HepG2 (cell line): ENCODE measurements around the gene EPS8L3. TPM values are rescaled to one million over a fixed set of nuclear protein-coding genes. Genes with fewer than 3 reads are reported as not detected.

Source experiments
- BRF2 ChIP-seq: sonication (generic); formaldehyde crosslinking; IDR thresholded peaks from 2 replicates; pipeline ENCODE4 v1.8.1; 2022; ENCODE audit warnings: mild to moderate bottlenecking, missing genetic modification reagents
- CCDC6 ChIP-seq: sonication (generic); formaldehyde crosslinking; IDR thresholded peaks from 2 replicates; pipeline ENCODE4 v1.8.1; 2022; ENCODE audit warnings: mild to moderate bottlenecking, missing genetic modification reagents, moderate library complexity
- CHD2 ChIP-seq: IDR thresholded peaks from 2 replicates; pipeline ENCODE4 v1.6.1; 2011; ENCODE audit warnings: low read depth, low read length, improper control_type of control experiment
- CHD4 ChIP-seq: fragments of 200-600 bp; sonication (generic); IDR thresholded peaks from 2 replicates; pipeline ENCODE4 v1.7.0; 2017; ENCODE audit warnings: mild to moderate bottlenecking, low read length, borderline replicate concordance
- E2F1 ChIP-seq: sonication (generic); formaldehyde crosslinking; IDR thresholded peaks from 2 replicates; pipeline ENCODE4 v1.5.0; 2020; ENCODE audit warnings: missing genetic modification reagents
- GFI1 ChIP-seq: sonication (generic); formaldehyde crosslinking; IDR thresholded peaks from 2 replicates; pipeline ENCODE4 v1.5.0; 2020; ENCODE audit warnings: missing genetic modification reagents, mild to moderate bottlenecking, borderline replicate concordance
- HNF4A ChIP-seq: sonication (generic); formaldehyde crosslinking; IDR thresholded peaks from 2 replicates; pipeline ENCODE4 v1.4.0; 2020; ENCODE audit warnings: missing genetic modification reagents
- HOXD1 ChIP-seq: sonication (generic); formaldehyde crosslinking; IDR thresholded peaks from 2 replicates; pipeline ENCODE4 v1.5.0; 2020; ENCODE audit warnings: missing genetic modification reagents
- KAT2B ChIP-seq: fragments of 150-350 bp; IDR thresholded peaks from 2 replicates; pipeline ENCODE4 v1.6.1; 2014; ENCODE audit warnings: low read depth, low read length, borderline replicate concordance
- KLF13 ChIP-seq: sonication (generic); formaldehyde crosslinking; IDR thresholded peaks from 2 replicates; pipeline ENCODE4 v1.4.0; 2020; ENCODE audit warnings: mild to moderate bottlenecking, missing genetic modification reagents
- KLF16 ChIP-seq, 2 experiments: sonication (generic) in 1 of 2; formaldehyde crosslinking in 1 of 2; IDR thresholded peaks; 2 replicates each; pipeline versions ENCODE4 v1.6.1 to v1.8.0; 2016 to 2023; ENCODE audit warnings: missing genetic modification reagents in 2 of 2, missing compliant biosample characterization in 1 of 2
- NCOR1 ChIP-seq: fragments of 200-600 bp; sonication (generic); IDR thresholded peaks from 2 replicates; pipeline ENCODE4 v1.7.0; 2017; ENCODE audit warnings: antibody characterized with exemption, low read length, borderline replicate concordance
- NFKBIZ ChIP-seq: IDR thresholded peaks from 2 replicates; pipeline ENCODE4 v1.6.1; 2018; ENCODE audit warnings: missing genetic modification reagents, missing compliant biosample characterization
- SALL2 ChIP-seq: sonication (generic); formaldehyde crosslinking; IDR thresholded peaks from 2 replicates; pipeline ENCODE4 v1.8.1; 2023; ENCODE audit warnings: mild to moderate bottlenecking, missing genetic modification reagents, inconsistent platforms
- XBP1 ChIP-seq: sonication (generic); formaldehyde crosslinking; IDR thresholded peaks from 2 replicates; pipeline ENCODE4 v1.5.0; 2020; ENCODE audit warnings: missing genetic modification reagents
- ZBTB20 ChIP-seq: sonication (generic); formaldehyde crosslinking; IDR thresholded peaks from 2 replicates; pipeline ENCODE4 v1.8.1; 2023; ENCODE audit warnings: missing genetic modification reagents, low read depth, mild to moderate bottlenecking, borderline replicate concordance
- ZFP41 ChIP-seq: sonication (generic); formaldehyde crosslinking; IDR thresholded peaks from 2 replicates; pipeline ENCODE4 v1.4.0; 2020; ENCODE audit warnings: mild to moderate bottlenecking, missing genetic modification reagents, borderline replicate concordance
- ZKSCAN1 ChIP-seq: fragments of 150-350 bp; IDR thresholded peaks from 2 replicates; pipeline ENCODE4 v1.6.1; 2014; ENCODE audit warnings: low read length
- ZNF205 ChIP-seq: IDR thresholded peaks from 2 replicates; pipeline ENCODE4 v1.6.1; 2018; ENCODE audit warnings: missing biosample characterization, missing genetic modification reagents
- ZNF335 ChIP-seq: sonication (generic); formaldehyde crosslinking; IDR thresholded peaks from 2 replicates; pipeline ENCODE4 v1.4.0; 2020; ENCODE audit warnings: missing genetic modification reagents
- ZNF562 ChIP-seq: sonication (generic); formaldehyde crosslinking; IDR thresholded peaks from 2 replicates; pipeline ENCODE4 v1.8.0; 2022; ENCODE audit warnings: missing genetic modification reagents, borderline replicate concordance
- ZNF782 ChIP-seq: sonication (generic); formaldehyde crosslinking; IDR thresholded peaks from 2 replicates; pipeline ENCODE4 v1.4.0; 2020; ENCODE audit warnings: missing genetic modification reagents, mild to moderate bottlenecking, borderline replicate concordance
- polyA plus RNA-seq, 8 experiments: library from polyadenylated mRNA; depleted of rRNA in 3 of 8; stranded (reverse) in 7 of 8; unstranded in 1 of 8; fragments of >200 nt; fragmentation: Illumina TruSeq in 4 of 8; extraction: Trizol in 4 of 8; gene quantifications; 2 replicates each; pipeline versions ENCODE4 v1.2.1 to v1.2.3, GENCODE V29; 2011 to 2016; ENCODE audit warnings: low read depth in 4 of 8, missing spikeins in 1 of 8, mixed read lengths in 1 of 8; ENCODE audit not compliant: insufficient read depth in 1 of 8
- total RNA-seq, 5 experiments: library from RNA; depleted of rRNA; stranded (reverse); fragments of >200 nt; fragmentation: Illumina TruSeq; extraction: Trizol; gene quantifications; 2 replicates each; pipeline ENCODE4 v1.2.3, GENCODE V29; 2016; ENCODE audit warnings: low read depth in 1 of 5
- TF ChIP-seq, protein P1 (sequence below): IDR thresholded peaks from 2 replicates; pipeline ENCODE4 v1.6.1; 2012; ENCODE audit warnings: low read length, improper control_type of control experiment
- TF ChIP-seq, protein P2 (sequence below): sonication (generic); formaldehyde crosslinking; IDR thresholded peaks from 2 replicates; pipeline ENCODE4 v1.5.0; 2020; ENCODE audit warnings: mild to moderate bottlenecking, missing genetic modification reagents, borderline replicate concordance

Gene EPS8L3
- total and polyA plus RNA-seq, 2 of the 13 experiments (the other 11 are each of a cell fraction or from before 2014, with no cell fraction given): 18.2 to 106 TPM

DNA sequence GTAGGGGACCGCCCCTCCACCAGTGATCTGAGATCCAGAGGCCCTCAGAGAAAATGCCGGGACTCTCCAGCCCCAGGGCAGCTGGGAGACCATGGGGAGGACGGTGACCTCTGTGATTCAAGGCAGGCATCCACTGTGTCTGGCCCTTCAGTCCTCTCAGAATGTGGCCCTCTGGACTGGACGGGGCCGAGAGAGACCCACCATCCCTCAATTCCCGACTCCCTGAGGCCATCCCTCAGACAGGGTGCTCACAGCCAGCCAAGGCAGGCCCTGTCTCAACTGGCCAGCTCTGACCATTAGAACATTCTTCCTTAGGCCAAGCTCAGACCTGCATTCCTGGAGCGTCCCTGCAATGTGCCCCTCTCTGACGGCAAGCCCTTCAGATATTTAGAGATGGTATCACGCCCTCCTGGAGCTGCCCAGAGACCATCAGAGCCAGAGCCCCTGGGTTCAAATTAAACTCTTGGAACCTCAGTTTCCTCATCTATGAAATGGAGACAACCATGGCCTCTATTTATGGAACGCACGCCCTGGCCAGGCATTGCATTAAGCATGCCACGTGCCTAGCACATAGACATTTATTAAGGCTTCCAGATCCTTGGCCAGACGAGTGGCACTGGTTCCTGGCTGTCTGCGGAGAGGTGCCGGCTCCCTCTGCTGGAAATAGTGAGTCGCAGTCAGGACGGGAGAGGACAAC is 9.6 kb upstream of the EPS8L3 start (continued):
- TF ChIP-seq, protein P1, sequence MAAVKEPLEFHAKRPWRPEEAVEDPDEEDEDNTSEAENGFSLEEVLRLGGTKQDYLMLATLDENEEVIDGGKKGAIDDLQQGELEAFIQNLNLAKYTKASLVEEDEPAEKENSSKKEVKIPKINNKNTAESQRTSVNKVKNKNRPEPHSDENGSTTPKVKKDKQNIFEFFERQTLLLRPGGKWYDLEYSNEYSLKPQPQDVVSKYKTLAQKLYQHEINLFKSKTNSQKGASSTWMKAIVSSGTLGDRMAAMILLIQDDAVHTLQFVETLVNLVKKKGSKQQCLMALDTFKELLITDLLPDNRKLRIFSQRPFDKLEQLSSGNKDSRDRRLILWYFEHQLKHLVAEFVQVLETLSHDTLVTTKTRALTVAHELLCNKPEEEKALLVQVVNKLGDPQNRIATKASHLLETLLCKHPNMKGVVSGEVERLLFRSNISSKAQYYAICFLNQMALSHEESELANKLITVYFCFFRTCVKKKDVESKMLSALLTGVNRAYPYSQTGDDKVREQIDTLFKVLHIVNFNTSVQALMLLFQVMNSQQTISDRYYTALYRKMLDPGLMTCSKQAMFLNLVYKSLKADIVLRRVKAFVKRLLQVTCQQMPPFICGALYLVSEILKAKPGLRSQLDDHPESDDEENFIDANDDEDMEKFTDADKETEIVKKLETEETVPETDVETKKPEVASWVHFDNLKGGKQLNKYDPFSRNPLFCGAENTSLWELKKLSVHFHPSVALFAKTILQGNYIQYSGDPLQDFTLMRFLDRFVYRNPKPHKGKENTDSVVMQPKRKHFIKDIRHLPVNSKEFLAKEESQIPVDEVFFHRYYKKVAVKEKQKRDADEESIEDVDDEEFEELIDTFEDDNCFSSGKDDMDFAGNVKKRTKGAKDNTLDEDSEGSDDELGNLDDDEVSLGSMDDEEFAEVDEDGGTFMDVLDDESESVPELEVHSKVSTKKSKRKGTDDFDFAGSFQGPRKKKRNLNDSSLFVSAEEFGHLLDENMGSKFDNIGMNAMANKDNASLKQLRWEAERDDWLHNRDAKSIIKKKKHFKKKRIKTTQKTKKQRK: no peak
- TF ChIP-seq ZNF562 (CRISPR knock-in tag) (no peak), CCDC6 (no peak), ZNF782 (no peak), NCOR1 (no peak), ZNF205 (peak; percentile 65; the same call in 1 of the 2 replicates), CHD4 (no peak), NFKBIZ (no peak), GFI1 (CRISPR knock-in tag) (no peak), KLF16 (CRISPR knock-in tag; IDR thresholded peaks at IDR 0.05) (peak in 1 of 2 experiments; percentile 65; a peak in 2 of 4 replicates), CHD2 (no peak), E2F1 (CRISPR knock-in tag) (no peak), HOXD1 (CRISPR knock-in tag) (no peak), KLF13 (CRISPR knock-in tag) (no peak), ZBTB20 (CRISPR knock-in tag) (no peak), ZKSCAN1 (no peak; the same call in 1 of the 2 replicates), ZFP41 (CRISPR knock-in tag) (no peak), HNF4A (CRISPR knock-in tag) (no peak), ZNF335 (CRISPR knock-in tag) (0 out of 2 replicates have a peak, but pooled peaks have one; percentile 62), XBP1 (CRISPR knock-in tag) (no peak), BRF2 (CRISPR knock-in tag) (no peak), KAT2B (no peak), SALL2 (no peak)
- TF ChIP-seq, protein P2, sequence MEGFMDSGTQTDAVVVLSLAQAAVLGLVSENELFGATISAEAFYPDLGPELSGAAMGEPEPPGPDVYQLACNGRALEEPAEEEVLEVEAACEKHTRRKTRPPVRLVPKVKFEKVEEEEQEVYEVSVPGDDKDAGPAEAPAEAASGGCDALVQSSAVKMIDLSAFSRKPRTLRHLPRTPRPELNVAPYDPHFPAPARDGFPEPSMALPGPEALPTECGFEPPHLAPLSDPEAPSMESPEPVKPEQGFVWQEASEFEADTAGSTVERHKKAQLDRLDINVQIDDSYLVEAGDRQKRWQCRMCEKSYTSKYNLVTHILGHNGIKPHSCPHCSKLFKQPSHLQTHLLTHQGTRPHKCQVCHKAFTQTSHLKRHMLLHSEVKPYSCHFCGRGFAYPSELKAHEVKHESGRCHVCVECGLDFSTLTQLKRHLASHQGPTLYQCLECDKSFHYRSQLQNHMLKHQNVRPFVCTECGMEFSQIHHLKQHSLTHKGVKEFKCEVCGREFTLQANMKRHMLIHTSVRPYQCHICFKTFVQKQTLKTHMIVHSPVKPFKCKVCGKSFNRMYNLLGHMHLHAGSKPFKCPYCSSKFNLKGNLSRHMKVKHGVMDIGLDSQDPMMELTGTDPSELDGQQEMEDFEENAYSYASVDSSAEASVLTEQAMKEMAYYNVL (CRISPR knock-in tag): no peak
